CD4-positive, alpha-beta memory T cell (primary cell): ENCODE results near the gene TOMM40L. TPM values are rescaled to one million over a fixed set of nuclear protein-coding genes. Genes with fewer than 3 reads are reported as not detected.

Experiments
- CTCF ChIA-PET: fragments of 350-600 bp; sonication (Branson Sonifier 250); formaldehyde crosslinking; loops from one replicate; lab custom pipeline; 2021; ENCODE audit warnings: inconsistent platforms; ENCODE audit not compliant: partially characterized antibody; lab: Charles Lee
- POLR2A ChIA-PET: fragments of 350-600 bp; sonication (Branson Sonifier 250); formaldehyde crosslinking; loops from one replicate; lab custom pipeline; 2021; ENCODE audit not compliant: partially characterized antibody; lab: Charles Lee
- DNase-seq, 5 donors: peaks; one replicate each; pipeline versions ENCODE4 v3.0.0 to v3.0.0-alpha.2; 2020 to 2022; ENCODE audit warnings: mixed read lengths in 1 of 5
- H3K27ac ChIP-seq: one replicate; pipeline ENCODE4 v1.7.0; 2013; ENCODE audit warnings: low read depth, low read length
- H3K27me3 ChIP-seq: 2 replicates; pipeline ENCODE4 v1.7.0; 2013; ENCODE audit warnings: mild to moderate bottlenecking, low read length, moderate library complexity; ENCODE audit not compliant: insufficient read depth
- H3K36me3 ChIP-seq: 2 replicates; pipeline ENCODE4 v1.7.0; 2013; ENCODE audit warnings: mild to moderate bottlenecking, low read length, moderate library complexity; ENCODE audit not compliant: insufficient read depth
- H3K4me1 ChIP-seq: 2 replicates; pipeline ENCODE4 v1.7.0; 2013; ENCODE audit warnings: mild to moderate bottlenecking, low read length, moderate library complexity; ENCODE audit not compliant: insufficient read depth
- H3K4me3 ChIP-seq, 2 donors: one replicate each; pipeline ENCODE4 v1.7.0; 2013; ENCODE audit warnings: low read length in 2 of 2, mild to moderate bottlenecking in 1 of 2
- H3K9me3 ChIP-seq, 2 donors: one replicate each; pipeline ENCODE4 v1.7.0; 2013; ENCODE audit warnings: low read length in 2 of 2, control low read depth in 1 of 2; ENCODE audit not compliant: control insufficient read depth in 1 of 2
- H3K27ac Mint-ChIP-seq, 7 donors: one replicate each; pipeline ENCODE4 v1.8.0; 2020 to 2021; ENCODE audit warnings: mixed read lengths in 7 of 7, mild to moderate bottlenecking in 6 of 7, inconsistent platforms in 3 of 7, moderate library complexity in 3 of 7
- H3K27me3 Mint-ChIP-seq, 2 donors: one replicate each; pipeline ENCODE4 v1.8.0; 2020 to 2021; ENCODE audit warnings: mixed read lengths in 2 of 2
- H3K36me3 Mint-ChIP-seq, 2 donors: one replicate each; pipeline ENCODE4 v1.8.0; 2020 to 2021; ENCODE audit warnings: mixed read lengths in 2 of 2, inconsistent platforms in 1 of 2, mild to moderate bottlenecking in 1 of 2
- H3K4me1 Mint-ChIP-seq, 4 donors: one replicate each; pipeline ENCODE4 v1.8.0; 2020 to 2021; ENCODE audit warnings: mixed read lengths in 4 of 4, mild to moderate bottlenecking in 1 of 4
- H3K4me3 Mint-ChIP-seq, 8 donors: one replicate each; pipeline ENCODE4 v1.8.0; 2020 to 2021; ENCODE audit warnings: mixed read lengths in 8 of 8, mild to moderate bottlenecking in 7 of 8, moderate library complexity in 6 of 8, inconsistent platforms in 3 of 8
- H3K9me3 Mint-ChIP-seq, 8 donors: one replicate each; pipeline ENCODE4 v1.8.0; 2020 to 2021; ENCODE audit warnings: mixed read lengths in 8 of 8, mild to moderate bottlenecking in 5 of 8, inconsistent platforms in 3 of 8, moderate library complexity in 1 of 8
- intact Hi-C: fragments of 100-400 bp; cut with micrococcal nuclease; formaldehyde crosslinking; loops from one replicate; pipeline ENCODE4 v1.15.1; 2023
- polyA plus RNA-seq, 2 donors: library from polyadenylated mRNA; unstranded; fragments of 300-500 nt; fragmentation: Illumina TruSeq; gene quantifications; one replicate each; pipeline ENCODE4 v1.2.3, GENCODE V29; 2021
- total RNA-seq, 2 experiments: library from RNA; stranded (reverse); gene quantifications; one replicate each; pipeline ENCODE4 v1.2.3, GENCODE V29; 2021

The TOMM40L gene
- total and polyA plus RNA-seq, 4 experiments from 2014 or later: 2.9 to 8.8 (median 7.5) TPM

DNA sequence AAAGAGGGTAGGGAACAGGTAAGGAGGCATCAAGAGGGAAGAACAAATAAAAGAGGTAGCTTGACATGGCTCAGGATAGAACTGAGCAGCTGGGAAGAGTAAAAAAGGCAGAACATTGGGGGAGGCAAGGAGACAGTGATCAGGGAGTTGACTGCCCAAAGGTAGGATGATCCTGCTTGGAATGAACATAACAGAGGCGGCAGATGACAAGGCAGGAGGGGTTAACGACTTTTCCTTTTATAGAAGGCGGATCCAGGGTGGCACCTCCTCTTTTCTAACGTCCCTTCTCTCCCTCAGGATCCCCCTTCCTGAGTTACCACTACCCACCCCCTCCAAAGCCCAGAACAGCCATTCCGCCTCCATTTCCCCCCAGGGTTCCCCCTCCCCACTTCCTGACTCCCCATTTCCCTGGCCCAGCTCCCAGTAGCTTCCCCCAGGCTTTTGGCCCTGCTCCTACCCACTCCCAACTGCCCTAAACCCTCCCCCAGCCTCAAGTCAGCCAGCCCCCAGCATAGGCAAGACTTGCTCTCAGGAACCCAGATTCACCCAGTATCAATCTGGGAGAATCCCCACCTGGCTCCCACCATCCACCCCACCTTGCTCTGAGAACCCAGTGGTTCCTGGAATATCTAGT, 26.2 kb upstream of the TOMM40L start:
- Mint-ChIP-seq H3K4me3 (peak overlapping the region in 5 of 8 donors; percentile 43 to 98 (median 52)), H3K4me1 (peaks cover 28 to 58% (median 42%) of the 10 kb centered on the region in 4 donors), H3K27ac (peak overlapping the region; percentile 75 to 99 (median 99)), H3K27me3 (peaks cover 0 to 1% of the 10 kb centered on the region in 2 donors), H3K36me3 (peaks cover 7 to 21% of the 10 kb centered on the region in 2 donors), H3K9me3 (no peaks in the 10 kb centered on the region)
- no peak overlapping the region for H3K4me3 ChIP-seq
- ChIA-PET POLR2A (interaction anchor here (0.7 to 5.8 kb wide), 3 partner anchors 10 to 26 kb away, joined by 3 to 134 read pairs (median 9); partner anchors contain the start of gene TOMM40L), CTCF (interaction anchor here (1.1 to 1.8 kb wide), 3 partner anchors 26 to 183 kb away, joined by 4 to 7 read pairs (median 4); partner anchors contain the start of gene TOMM40L)
- no peaks in the 10 kb centered on the region for H3K27me3 ChIP-seq
- H3K36me3 ChIP-seq: peaks cover 3% of the 10 kb centered on the region
- H3K4me1 ChIP-seq: peaks cover 48% of the 10 kb centered on the region
- no peak overlapping the region for H3K27ac ChIP-seq
- intact Hi-C loops: no loop called here
- no peak for DNase-seq
- H3K9me3 ChIP-seq: no peaks in the 10 kb centered on the region

DNA sequence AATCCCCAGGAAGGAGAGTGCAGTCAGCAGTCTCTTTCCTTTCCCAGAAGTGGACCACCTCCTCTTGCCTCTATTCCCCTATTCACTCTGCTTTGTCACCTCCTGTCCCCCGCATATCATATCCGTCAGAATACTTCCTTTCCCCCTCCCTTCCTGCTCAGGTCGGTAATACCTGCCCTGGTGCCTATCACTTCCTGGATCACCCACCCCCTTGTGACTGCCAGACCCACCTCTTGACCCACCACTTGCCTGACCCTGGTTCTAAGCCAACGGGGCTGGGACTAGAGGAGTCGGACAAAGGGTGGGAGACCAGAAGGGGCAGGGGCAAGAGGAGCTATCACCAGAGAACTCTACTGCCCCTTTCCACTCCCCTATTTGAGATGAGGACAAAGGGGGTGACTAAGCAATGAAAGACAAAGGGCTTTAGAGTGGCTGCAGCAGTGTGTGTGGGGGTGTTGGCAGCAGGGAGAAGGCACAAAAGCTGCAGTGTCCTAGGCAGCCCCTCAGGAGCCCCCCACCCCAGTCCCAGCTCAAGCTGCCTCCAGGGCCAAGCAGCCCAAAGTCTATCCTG, 25.4 kb upstream of the TOMM40L start:
- ChIA-PET CTCF (interaction anchor here (1.3 to 7.3 kb wide), 6 partner anchors 8 to 34 kb away, joined by 4 to 103 read pairs (median 49); partner anchors contain the start of genes APOA2, PPOX and TOMM40L), POLR2A (interaction anchor here (0.6 to 5.9 kb wide), 9 partner anchors 11 to 154 kb away, joined by 3 to 134 read pairs (median 34); partner anchors contain the start of genes DEDD, NIT1, PFDN2 and PPOX)
- Histone ChIP-seq H3K36me3 (peaks cover 7% of the 10 kb centered on the region), H3K4me3 (no peak overlapping the region), H3K27ac (peak overlapping the region; percentile 46), H3K9me3 (no peaks in the 10 kb centered on the region), H3K4me1 (peaks cover 55% of the 10 kb centered on the region), H3K27me3 (no peaks in the 10 kb centered on the region)
- DNase-seq: no peak
- Mint-ChIP-seq H3K9me3 (no peaks in the 10 kb centered on the region), H3K36me3 (peaks cover 12 to 27% of the 10 kb centered on the region in 2 donors), H3K27me3 (peaks cover 0 to 1% of the 10 kb centered on the region in 2 donors), H3K4me1 (peaks cover 28 to 56% (median 44%) of the 10 kb centered on the region in 4 donors), H3K4me3 (peak overlapping the region; percentile 14 to 98 (median 50)), H3K27ac (peak overlapping the region; percentile 94 to 99 (median 99))
- intact Hi-C loops: no loop called here

DNA sequence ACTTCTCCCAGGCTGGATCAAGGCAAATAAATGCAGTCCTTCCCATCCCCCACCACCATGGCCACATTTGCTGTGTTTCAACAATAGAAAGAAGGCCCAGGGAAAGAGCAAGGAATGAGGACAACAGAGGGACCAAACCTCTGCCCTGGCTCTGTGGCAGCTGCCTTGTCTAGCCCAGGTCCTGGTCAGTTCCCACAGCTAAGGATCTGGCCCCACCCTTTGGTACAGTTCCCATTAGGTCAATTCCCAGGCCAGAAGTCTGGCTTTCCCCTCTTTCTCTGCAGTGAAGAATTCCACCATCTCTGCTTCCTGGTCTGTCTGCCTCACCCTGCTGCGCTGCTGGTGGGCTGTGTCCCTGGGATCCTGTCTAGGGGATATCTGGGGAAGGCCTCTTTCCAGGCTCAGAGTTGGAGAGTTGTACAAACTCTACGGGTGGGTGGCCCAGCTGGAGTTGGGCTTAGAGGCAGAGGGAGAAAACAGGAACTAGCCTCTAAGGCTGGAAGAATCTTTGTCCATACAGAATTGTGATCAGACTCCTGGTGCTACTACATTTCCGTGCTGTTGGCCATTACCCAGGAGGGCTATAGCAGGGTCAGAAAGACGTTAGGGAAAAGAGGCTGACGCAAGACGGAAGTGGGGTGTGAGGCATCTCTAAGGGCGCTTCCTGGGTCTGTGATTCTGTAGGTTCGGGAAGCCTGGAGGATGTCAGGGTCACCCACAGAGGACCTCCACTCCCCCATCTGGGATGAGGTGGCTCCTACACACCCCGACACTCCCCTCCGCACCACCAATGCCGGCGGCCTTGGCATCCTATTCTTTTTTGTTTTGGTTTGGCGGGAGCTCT, 24.6 kb upstream of the TOMM40L start:
- Mint-ChIP-seq H3K4me1 (peaks cover 31 to 62% (median 49%) of the 10 kb centered on the region in 4 donors), H3K36me3 (peaks cover 15 to 33% of the 10 kb centered on the region in 2 donors), H3K27ac (peak overlapping the region; percentile 94 to 99 (median 99)), H3K4me3 (peak overlapping the region; percentile 95 to 98 (median 96)), H3K27me3 (peaks cover 0 to 1% of the 10 kb centered on the region in 2 donors), H3K9me3 (no peaks in the 10 kb centered on the region)
- POLR2A ChIA-PET: interaction anchor here (0.6 to 5.9 kb wide), 29 partner anchors 11 to 939 kb away, joined by 3 to 134 read pairs (median 11); partner anchors contain the start of genes ARHGAP30, B4GALT3, DCAF8 and DEDD
- intact Hi-C loops: no loop called here
- peak overlapping the region; percentile 85 to 98 for H3K4me3 ChIP-seq
- CTCF ChIA-PET: interaction anchor here (0.7 to 7.3 kb wide), 13 partner anchors 8 to 181 kb away, joined by 3 to 103 read pairs (median 7); partner anchors contain the start of genes APOA2, PPOX, TOMM40L and UFC1
- peak overlapping the region; percentile 96 for H3K27ac ChIP-seq
- peaks cover 62% of the 10 kb centered on the region for H3K4me1 ChIP-seq
- H3K9me3 ChIP-seq: no peaks in the 10 kb centered on the region
- peaks cover 11% of the 10 kb centered on the region for H3K36me3 ChIP-seq
- peak in 1 of 5 donors; percentile 18 for DNase-seq
- H3K27me3 ChIP-seq: no peaks in the 10 kb centered on the region

DNA sequence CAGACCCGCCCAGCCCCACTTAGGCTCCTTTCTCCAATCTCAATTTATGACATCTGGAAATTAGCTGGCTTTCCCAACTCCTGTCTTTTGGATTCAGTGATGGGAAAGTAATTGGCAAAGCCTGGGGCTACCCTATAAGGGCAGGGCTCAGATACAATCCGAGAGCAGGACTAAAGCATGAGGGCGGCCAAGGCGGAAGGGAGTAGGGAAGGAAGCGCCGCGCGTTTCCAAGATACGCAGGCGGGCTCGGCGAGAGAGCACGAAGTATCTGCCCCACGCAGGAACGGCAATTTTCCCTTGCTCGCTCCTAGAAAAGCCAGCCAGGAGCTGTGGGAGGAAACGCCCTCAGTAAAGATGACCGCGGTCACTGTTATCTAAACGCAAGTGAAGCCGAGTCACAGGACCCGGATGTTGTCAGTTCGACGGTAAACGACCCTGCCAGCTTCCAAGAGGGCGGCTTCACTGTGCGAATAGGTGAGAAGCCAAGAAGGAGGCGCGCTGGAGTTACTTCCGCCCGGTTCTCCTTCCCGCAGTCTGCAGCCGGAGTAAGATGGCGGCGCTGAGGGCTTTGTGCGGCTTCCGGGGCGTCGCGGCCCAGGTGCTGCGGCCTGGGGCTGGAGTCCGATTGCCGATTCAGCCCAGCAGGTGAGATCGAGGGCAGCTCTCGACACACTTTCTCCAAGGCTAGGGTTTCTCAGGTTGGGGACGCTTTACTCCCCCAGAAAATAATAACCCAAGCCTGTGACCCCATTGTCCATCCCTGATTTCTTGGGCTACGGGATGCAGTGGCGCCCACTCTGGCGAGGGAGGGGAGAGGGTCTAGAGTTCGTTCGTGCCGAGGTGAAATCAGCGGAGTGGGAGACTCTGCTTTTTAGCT, 23.8 kb upstream of the TOMM40L start, which contains the start of gene NDUFS2:
NDUFS2 (plus strand) TSS at position 532 of the 877 bp plus-strand sequence; CDS start at position 551, 19 bp downstream.
- Histone ChIP-seq H3K27ac (peak within 1 kb of the TSS; percentile 96), H3K27me3 (no peaks in the 10 kb centered on the region), H3K36me3 (peaks cover 19% of the 10 kb centered on the region), H3K9me3 (no peaks in the 10 kb centered on the region), H3K4me3 (peak within 1 kb of the TSS; percentile 85 to 98), H3K4me1 (peaks cover 66% of the 10 kb centered on the region)
- intact Hi-C loops: loop anchor here (1.0 to 2.0 kb wide), 4 partner anchors 20 to 105 kb away; partner anchors contain the start of gene PPOX
- ChIA-PET CTCF (interaction anchor here (0.7 to 7.3 kb wide), 20 partner anchors 9 to 192 kb away, joined by 3 to 103 read pairs (median 4); partner anchors contain the start of genes APOA2, PPOX, SDHC and TOMM40L), POLR2A (interaction anchor here (0.6 to 5.9 kb wide), 37 partner anchors 10 to 940 kb away, joined by 3 to 134 read pairs (median 5); partner anchors contain the start of genes ARHGAP30, B4GALT3, CFAP126 and DCAF8)
- H3K27ac Mint-ChIP-seq: peak within 1 kb of the TSS; percentile 94 to 99 (median 99)
- H3K4me3 Mint-ChIP-seq: peak within 1 kb of the TSS; percentile 95 to 98 (median 96)
- H3K36me3 Mint-ChIP-seq: peaks cover 19 to 41% of the 10 kb centered on the region in 2 donors
- peaks cover 0 to 1% of the 10 kb centered on the region in 2 donors for H3K27me3 Mint-ChIP-seq
- DNase-seq: peak; percentile 91 to 98 (median 94)
- peaks cover 32 to 68% (median 56%) of the 10 kb centered on the region in 4 donors for H3K4me1 Mint-ChIP-seq
- H3K9me3 Mint-ChIP-seq: no peaks in the 10 kb centered on the region

DNA sequence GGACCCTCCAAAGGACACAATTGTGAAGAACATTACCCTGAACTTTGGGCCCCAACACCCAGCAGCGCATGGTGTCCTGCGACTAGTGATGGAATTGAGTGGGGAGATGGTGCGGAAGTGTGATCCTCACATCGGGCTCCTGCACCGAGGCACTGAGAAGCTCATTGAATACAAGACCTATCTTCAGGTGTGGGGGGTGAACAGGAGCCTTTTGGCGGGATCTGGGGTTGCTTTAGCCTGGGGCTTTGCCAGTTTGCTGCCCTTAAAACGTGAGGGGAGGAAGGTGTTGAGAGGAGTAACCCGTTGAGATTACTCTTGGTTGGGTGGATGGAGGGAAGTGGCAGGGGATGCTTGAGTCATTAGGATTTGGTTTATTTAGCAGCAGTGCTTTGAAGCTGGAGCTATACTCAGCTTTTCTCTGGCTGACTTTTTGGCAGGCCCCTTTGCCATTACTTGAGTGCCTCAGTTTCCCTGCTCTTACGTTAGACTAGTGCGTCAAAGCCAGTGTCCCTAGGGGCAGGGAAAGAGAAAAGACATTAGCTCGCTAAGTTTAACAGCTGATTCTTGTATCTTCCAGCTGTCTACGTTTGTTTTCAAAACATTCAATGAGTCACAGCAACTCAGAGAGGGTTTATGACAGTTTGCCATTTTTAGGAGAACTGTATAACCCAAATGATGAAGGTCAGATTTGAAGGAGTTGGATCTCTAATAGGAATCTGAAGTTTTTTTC, 19.3 kb upstream of the TOMM40L start:
- H3K4me1 ChIP-seq: peaks cover 50% of the 10 kb centered on the region
- H3K9me3 ChIP-seq: no peaks in the 10 kb centered on the region
- H3K27ac ChIP-seq: no peak overlapping the region
- DNase-seq: no peak
- POLR2A ChIA-PET: interaction anchor here (0.6 to 5.3 kb wide), 3 partner anchors 12 to 30 kb away, joined by 3 to 36 read pairs (median 4); partner anchors contain the start of gene B4GALT3
- peak overlapping the region in 4 of 7 donors; percentile 25 to 50 (median 39) for H3K27ac Mint-ChIP-seq
- peaks cover 48% of the 10 kb centered on the region for H3K36me3 ChIP-seq
- no peaks in the 10 kb centered on the region for H3K27me3 ChIP-seq
- CTCF ChIA-PET: interaction anchor here (1.1 to 7.3 kb wide), 6 partner anchors 13 to 99 kb away, joined by 4 to 103 read pairs (median 32); partner anchors contain the start of genes APOA2, PPOX and TOMM40L
- no peak overlapping the region for H3K4me3 Mint-ChIP-seq
- H3K36me3 Mint-ChIP-seq: peaks cover 42 to 75% of the 10 kb centered on the region in 2 donors
- H3K27me3 Mint-ChIP-seq: no peaks in the 10 kb centered on the region
- H3K4me1 Mint-ChIP-seq: peaks cover 32 to 65% (median 49%) of the 10 kb centered on the region in 4 donors
- no peak overlapping the region for H3K4me3 ChIP-seq
- intact Hi-C loops: no loop called here
- no peaks in the 10 kb centered on the region for H3K9me3 Mint-ChIP-seq
